Ovary (tissue), 9 donors: Measurements from ENCODE around the gene FSCB. TPM values are rescaled to one million over a fixed set of nuclear protein-coding genes. Genes with fewer than 3 reads are reported as not detected.

Experiments
- DNase-seq, 5 donors: peaks; one replicate each; pipeline ENCODE4 v3.0.0-alpha.2; 2019 to 2020
- H3K27ac ChIP-seq, 2 donors: fragments of 200-600 bp; one replicate each; pipeline versions ENCODE4 v1.5.1 to v1.8.0; 2019 to 2022
- H3K27me3 ChIP-seq: fragments of 200-600 bp; one replicate; pipeline ENCODE4 v1.8.0; 2022
- H3K36me3 ChIP-seq: fragments of 200-600 bp; sonication (generic); one replicate; pipeline ENCODE4 v1.5.1; 2019
- H3K4me1 ChIP-seq: one replicate; pipeline ENCODE4 v1.8.1; 2013; ENCODE audit warnings: mild to moderate bottlenecking, moderate library complexity; ENCODE audit not compliant: insufficient read depth
- H3K4me3 ChIP-seq: fragments of 200-600 bp; sonication (generic); one replicate; pipeline ENCODE4 v1.5.1; 2017
- H3K9me3 ChIP-seq, 2 donors: fragments of 200-600 bp in 1 of 2; sonication (generic) in 1 of 2; one replicate each; pipeline versions ENCODE4 v1.5.1 to v1.8.1; 2013 to 2019; ENCODE audit warnings: mild to moderate bottlenecking in 1 of 2, moderate library complexity in 1 of 2
- EP300 ChIP-seq: sonication (generic); formaldehyde crosslinking; IDR thresholded peaks from one replicate; pipeline ENCODE4 v1.6.1; 2017; ENCODE audit warnings: antibody characterized with exemption
- POLR2A ChIP-seq: fragments of 450-650 bp; IDR thresholded peaks from one replicate; pipeline ENCODE4 v1.6.1; 2017; ENCODE audit warnings: antibody characterized with exemption, mild to moderate bottlenecking, moderate library complexity
- WGBS, 3 donors: extraction: QIAGEN DNeasy Blood & Tissue Kit in 1 of 3; methylation state at CpG; one replicate each; pipeline versions ENCODE4 v1.1.5 to v1.1.7; 2013 to 2017; 5-methylcytosine and 5-hydroxymethylcytosine counted together
- intact Hi-C, 4 donors: fragments of 100-400 bp; cut with DNase I; formaldehyde crosslinking; loops; one replicate each; pipeline versions ENCODE4 v1.11.0 to v1.15.1; 2022 to 2023
- polyA plus RNA-seq, 2 donors: library from polyadenylated mRNA; stranded (reverse); fragments of 200-250 nt in 1 of 2; fragments of 350-450 nt in 1 of 2; fragmentation: Illumina TruSeq in 1 of 2; extraction: RNeasy Lipid Tissue Mini Kit (QIAGEN cat#74804) in 1 of 2; gene quantifications; one replicate each; pipeline ENCODE4 v1.2.3, GENCODE V29; 2013 to 2014
- total RNA-seq, 7 donors: library from RNA; depleted of rRNA in 2 of 7; stranded (reverse); fragments of >200 nt in 2 of 7; fragmentation: NEBNext Ultra II Directional in 3 of 7; extraction: Animal tissue kit (Norgen Biotek cat#: 25700) in 3 of 7; gene quantifications; one replicate each; pipeline versions ENCODE4 v1.1.0 to v1.2.4, GENCODE V29; 2016 to 2023
- TF ChIP-seq, protein P1 (sequence below), 3 donors: fragments of 450-650 bp in 2 of 3; fragments of 200-600 bp in 1 of 3; IDR thresholded peaks; one replicate each; pipeline versions ENCODE4 v1.5.1 to v1.8.0; 2016 to 2022; ENCODE audit warnings: antibody characterized with exemption in 3 of 3, mild to moderate bottlenecking in 1 of 3
- donor health status: DM: no; HTN: no; CAD: no; lungs with moderate emphysema.
- donor health status: DM: no; HTN: no; CAD: no.
- donor health status: Bipolar disorder and iron deficiency.
- donor health status: DM: yes; HTN: yes; CAD: no.
- donor health status: DM: no; HTN: no; CAD: no.
- donor health status: DM: yes; HTN: yes; CAD: no.

The FSCB gene
- total and polyA plus RNA-seq, 9 donors: 0.10 to 0.15 (median 0.11) TPM; not detected in 6

DNA sequence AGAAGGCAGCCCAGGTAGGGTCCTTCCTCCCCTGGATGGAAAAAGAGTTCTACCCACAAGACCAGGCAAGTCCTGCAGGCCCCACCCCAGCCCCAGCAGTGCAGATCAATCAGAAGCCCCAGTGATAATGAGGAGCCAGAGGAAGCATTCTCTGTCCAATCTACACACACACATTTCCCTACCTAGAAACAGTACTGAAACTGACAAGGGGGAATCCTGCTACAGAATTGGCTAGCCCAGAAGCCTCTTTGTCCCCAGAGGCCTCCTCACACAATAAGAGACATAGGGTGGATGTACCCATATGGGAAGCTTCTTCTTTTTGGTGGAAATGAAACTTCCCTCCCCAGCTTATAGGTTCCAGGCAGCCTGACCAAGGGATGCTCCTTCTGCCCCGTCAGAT is 9.9 kb downstream of the FSCB start:
- no peak overlapping the region for H3K27ac ChIP-seq
- H3K9me3 ChIP-seq: no peaks in the 10 kb centered on the region
- H3K4me1 ChIP-seq: no peaks in the 10 kb centered on the region
- WGBS, 3 donors: 67 to 88% (median 86%) methylated on average over 1 of the region's 1 CpG
- H3K27me3 ChIP-seq: no peaks in the 10 kb centered on the region
- TF ChIP-seq EP300 (no peak), POLR2A (no peak)
- TF ChIP-seq, protein P1, sequence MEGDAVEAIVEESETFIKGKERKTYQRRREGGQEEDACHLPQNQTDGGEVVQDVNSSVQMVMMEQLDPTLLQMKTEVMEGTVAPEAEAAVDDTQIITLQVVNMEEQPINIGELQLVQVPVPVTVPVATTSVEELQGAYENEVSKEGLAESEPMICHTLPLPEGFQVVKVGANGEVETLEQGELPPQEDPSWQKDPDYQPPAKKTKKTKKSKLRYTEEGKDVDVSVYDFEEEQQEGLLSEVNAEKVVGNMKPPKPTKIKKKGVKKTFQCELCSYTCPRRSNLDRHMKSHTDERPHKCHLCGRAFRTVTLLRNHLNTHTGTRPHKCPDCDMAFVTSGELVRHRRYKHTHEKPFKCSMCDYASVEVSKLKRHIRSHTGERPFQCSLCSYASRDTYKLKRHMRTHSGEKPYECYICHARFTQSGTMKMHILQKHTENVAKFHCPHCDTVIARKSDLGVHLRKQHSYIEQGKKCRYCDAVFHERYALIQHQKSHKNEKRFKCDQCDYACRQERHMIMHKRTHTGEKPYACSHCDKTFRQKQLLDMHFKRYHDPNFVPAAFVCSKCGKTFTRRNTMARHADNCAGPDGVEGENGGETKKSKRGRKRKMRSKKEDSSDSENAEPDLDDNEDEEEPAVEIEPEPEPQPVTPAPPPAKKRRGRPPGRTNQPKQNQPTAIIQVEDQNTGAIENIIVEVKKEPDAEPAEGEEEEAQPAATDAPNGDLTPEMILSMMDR (IDR thresholded peaks at IDR 0.05): no peak
- no peak overlapping the region for H3K4me3 ChIP-seq
- no peaks in the 10 kb centered on the region for H3K36me3 ChIP-seq
- no peak for DNase-seq
- intact Hi-C loops: no loop called here

DNA sequence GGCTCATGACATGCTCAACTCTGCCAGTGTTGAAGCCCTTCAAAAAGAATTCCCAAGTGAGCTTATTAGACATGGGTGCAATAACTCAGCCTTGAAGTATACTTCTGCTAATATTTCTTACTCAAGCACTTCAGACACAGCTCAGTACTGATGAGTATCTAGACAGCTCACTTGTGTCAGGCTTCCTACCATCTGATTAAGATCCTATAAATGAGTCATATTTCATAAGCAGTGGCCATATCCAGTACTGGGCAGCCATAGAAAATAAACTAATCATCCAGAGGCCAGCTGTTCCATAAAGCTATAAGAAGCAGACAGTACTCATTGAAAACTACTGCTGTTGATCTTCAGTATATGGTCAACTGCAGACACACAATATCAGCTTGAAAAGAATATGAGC is 12.9 kb downstream of the FSCB start:
- no peak for TF ChIP-seq POLR2A
- Histone ChIP-seq H3K27ac (no peak overlapping the region), H3K4me1 (no peaks in the 10 kb centered on the region), H3K9me3 (no peaks in the 10 kb centered on the region), H3K36me3 (no peaks in the 10 kb centered on the region), H3K4me3 (no peak overlapping the region), H3K27me3 (no peaks in the 10 kb centered on the region)
- intact Hi-C loops: no loop called here
- DNase-seq: no peak

DNA sequence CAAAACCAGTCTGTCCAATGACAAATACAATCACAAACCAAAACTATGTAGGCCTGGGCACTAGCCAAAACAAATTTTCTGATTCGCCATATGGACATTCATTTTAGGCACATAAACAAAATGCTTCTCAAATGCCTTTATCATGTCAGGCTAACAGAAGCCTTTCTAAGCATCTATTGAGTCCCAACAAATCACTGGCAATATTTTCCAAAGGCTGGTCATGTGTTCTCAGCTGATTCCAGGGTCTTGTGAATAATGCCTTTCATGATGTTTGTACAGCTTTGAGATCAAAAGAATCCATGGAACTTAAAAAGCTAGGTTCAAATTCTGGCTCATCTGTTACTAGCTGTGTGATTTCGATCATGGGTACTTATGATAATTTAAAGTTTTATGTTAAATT is 16.1 kb downstream of the FSCB start:
- H3K27me3 ChIP-seq: no peaks in the 10 kb centered on the region
- 71 to 79% (median 76%) methylated on average over 2 of the region's 2 CpGs for WGBS, 3 donors
- TF ChIP-seq, protein P1 (IDR thresholded peaks at IDR 0.05): no peak
- TF ChIP-seq EP300: no peak
- no peak for TF ChIP-seq POLR2A
- intact Hi-C loops: no loop called here
- H3K36me3 ChIP-seq: no peaks in the 10 kb centered on the region
- H3K9me3 ChIP-seq: no peaks in the 10 kb centered on the region
- H3K4me1 ChIP-seq: no peaks in the 10 kb centered on the region
- DNase-seq: no peak
- H3K27ac ChIP-seq: no peak overlapping the region
- no peak overlapping the region for H3K4me3 ChIP-seq

DNA sequence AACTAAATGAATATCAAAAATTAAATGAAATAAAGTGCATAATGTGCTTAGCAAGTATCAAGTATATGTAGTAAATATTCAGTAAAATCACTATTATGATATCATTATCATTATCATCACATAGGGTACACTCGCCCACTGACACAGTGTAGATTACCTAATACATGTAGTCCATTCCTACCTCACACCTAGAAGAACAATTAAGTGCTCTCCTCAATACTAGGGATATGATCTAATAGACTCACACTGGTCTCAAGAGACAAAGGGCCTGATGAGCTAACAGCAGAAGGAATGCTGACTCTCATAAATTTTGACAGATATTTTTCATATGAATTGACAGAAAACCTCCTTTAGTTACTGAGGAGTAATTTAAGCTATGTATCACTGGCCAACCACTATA is 29.1 kb downstream of the FSCB start:
- H3K4me1 ChIP-seq: no peaks in the 10 kb centered on the region
- intact Hi-C loops: no loop called here
- H3K27me3 ChIP-seq: no peaks in the 10 kb centered on the region
- 76 to 92% (median 91%) methylated on average over 1 of the region's 1 CpG for WGBS, 3 donors
- TF ChIP-seq EP300: no peak
- TF ChIP-seq POLR2A: no peak
- TF ChIP-seq, protein P1 (IDR thresholded peaks at IDR 0.05): no peak
- H3K4me3 ChIP-seq: no peak overlapping the region
- no peaks in the 10 kb centered on the region for H3K36me3 ChIP-seq
- no peak for DNase-seq
- H3K9me3 ChIP-seq: no peaks in the 10 kb centered on the region
- no peak overlapping the region for H3K27ac ChIP-seq

GRCh38 chr14:44468771-44469170 is 38.3 kb downstream of the FSCB start:
- DNase-seq: no peak
- no peak for TF ChIP-seq EP300
- H3K9me3 ChIP-seq: no peaks in the 10 kb centered on the region
- no peak overlapping the region for H3K4me3 ChIP-seq
- H3K4me1 ChIP-seq: no peaks in the 10 kb centered on the region
- H3K36me3 ChIP-seq: no peaks in the 10 kb centered on the region
- H3K27me3 ChIP-seq: no peaks in the 10 kb centered on the region
- intact Hi-C loops: no loop called here
- H3K27ac ChIP-seq: no peak overlapping the region
